Activated CD8-positive, alpha-beta memory T cell treated with anti-CD3 and anti-CD28 coated beads for 4 hours (primary cell): ENCODE data around the gene ELMO2.

Source experiments
- DNase-seq, 2 donors: peaks; one replicate each; pipeline ENCODE4 v3.0.0-alpha.2; 2020; ENCODE audit warnings: low read depth in 2 of 2

ELMO2 gene

DNA sequence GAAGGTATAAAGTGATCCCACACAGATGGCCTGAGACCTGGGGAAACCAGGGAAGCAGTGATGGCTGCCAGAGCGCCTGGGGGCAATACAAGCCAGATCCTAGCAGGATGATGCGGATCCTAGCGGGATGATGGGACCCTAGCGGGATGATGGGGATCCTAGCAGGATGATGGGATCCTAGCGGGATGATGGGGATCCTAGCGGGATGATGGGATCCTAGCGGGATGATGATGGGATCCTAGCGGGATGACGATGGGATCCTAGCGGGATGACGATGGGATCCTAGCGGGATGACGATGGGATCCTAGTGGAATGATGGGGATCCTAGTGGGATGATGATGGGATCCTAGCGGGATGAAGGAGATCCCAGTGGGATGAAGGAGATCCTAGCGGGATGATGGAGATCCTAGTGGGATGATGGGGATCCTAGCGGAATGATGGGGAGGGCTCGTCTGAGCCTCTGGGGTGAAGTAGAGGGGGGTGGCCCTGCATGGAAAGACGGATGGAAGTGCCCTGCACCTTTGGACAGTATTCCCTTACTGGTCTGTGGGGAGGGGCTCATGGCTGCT, 54.0 kb downstream of the ELMO2 start:
- DNase-seq = no peak

DNA sequence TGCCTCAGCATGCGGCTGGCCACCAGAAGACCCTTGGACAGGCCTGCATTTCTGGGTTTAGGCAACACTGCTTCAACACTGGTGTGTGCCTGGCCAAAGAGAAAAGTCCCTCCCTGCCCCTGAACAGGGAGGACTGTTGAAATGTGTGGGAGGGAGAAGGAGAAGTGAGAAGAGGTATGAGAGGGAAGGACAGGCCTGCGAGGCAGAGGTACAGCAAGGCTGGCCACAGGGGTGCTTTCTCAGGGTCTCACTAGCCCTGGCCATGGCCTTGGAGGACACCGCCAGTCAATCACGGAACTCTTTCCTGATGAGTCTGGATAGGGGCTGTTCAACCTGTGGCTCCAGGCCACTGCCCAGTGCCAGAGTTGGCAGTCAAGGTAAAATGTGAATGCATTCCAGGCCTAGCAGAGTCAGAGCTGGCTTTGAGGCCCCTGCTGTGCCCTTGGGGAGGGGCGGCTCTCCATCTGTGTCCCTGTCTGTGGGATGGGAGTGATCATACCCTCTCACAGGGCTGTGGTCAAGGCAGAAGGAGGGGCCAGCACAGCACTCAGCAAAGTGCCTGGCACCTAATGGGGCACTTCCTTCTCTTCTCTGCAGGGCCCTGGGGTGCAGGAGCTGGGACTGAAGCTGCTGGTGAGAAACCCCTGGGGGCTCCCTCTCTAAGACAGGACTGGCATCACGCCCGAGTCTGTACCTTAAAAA, 54.9 kb downstream of the ELMO2 start:
- no peak for DNase-seq

DNA sequence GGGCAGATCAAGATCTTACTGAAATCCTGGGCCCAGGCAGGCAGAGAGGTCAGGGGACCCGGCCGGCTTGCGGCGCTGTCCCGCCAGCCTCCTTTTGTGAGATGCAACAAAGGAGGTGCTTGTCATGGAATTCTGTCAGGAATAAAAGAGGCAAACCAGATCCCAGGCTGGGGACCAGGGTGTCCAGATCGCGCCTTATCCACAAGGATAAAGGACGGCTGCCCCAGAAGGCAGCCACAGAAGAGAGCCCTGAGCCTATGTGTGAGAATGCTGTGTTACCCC, 55.5 kb downstream of the ELMO2 start:
- DNase-seq = no peak

DNA sequence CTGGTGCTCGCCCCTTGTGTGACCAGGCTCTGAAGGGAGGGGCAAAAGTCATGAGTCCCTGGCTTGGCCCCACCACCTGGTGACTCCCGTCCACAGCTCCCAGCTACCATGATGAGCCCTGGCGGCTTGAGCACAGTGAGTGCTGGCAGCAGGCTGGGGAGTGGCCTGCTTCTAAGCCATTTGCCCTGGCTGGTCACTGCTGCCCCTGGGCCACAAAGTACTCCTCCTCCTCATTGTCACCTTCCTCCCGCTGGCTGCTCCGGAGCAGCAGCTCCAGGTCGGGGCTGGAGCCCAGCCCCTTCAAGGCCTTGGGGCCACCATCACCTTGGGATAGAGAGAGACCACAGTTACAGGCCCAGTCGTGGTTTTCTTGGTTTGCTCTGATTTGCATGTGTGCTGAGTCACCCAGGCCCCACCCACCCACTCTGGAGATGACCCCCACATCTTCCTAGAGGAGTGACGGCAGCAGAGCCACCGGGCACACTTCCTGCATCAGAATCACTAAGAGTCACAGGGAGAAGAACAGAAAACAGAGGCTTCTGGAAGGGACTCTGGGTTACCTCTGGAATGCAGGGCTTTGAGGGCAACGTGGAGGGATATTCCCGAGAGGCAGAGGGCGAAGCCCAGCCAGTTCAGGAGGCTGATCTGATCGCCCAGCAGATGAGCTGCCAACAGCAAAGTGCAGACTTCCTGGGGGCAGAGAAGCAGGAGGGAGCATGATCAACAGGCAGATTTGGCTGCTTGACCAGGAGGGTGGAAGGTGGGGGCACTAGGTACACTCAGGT, 56.0 kb downstream of the ELMO2 start:
- no peak for DNase-seq

DNA sequence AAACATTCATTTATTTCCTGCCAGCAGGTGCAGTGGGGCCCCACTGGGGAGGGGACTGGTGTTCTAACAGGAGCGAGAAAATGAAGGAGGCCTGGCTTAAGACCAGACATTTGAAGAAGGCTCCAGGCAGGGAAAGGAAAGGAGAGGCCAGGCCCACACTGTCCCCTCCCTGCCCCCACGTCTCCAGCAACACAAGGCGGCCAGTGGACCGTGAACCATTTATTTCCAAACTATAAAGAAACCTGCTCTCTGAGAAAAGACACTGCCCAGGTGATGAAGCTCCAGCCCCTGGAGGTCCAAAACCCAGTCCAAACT, 56.7 kb downstream of the ELMO2 start:
- DNase-seq = no peak

DNA sequence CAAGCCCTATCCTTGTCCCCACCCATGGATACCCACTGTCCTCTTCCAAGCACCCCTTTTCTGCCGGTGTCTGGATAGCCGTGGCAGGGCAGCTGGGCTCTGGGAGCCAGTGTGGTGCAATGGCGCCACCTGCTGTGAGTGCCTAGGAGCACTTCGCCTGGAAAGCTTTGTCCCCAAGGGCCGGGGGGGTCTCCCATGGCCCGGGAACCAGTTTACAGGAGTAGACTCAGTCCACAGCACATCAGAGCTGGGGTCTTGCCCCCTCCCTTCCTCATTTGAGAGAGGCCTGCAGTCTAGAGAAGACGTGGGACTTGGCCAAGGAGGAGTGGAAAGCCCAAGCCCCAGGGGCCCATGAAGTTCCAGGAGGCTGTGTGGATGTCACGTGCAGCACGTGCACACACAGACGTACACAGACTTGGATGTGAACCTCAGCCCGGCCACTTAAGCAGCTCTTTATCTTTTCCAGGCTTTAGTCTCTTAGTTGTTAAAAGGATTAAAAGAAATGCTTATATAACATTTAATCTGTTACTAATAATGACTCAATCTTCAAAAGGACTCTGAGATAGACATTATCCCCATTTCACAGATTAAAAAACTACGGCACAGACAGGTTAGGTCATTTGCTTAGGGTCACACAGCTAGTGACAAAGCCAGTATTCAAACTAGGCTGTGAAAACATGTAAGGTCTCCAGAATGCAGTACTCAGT, 57.2 kb downstream of the ELMO2 start:
- no peak for DNase-seq

DNA sequence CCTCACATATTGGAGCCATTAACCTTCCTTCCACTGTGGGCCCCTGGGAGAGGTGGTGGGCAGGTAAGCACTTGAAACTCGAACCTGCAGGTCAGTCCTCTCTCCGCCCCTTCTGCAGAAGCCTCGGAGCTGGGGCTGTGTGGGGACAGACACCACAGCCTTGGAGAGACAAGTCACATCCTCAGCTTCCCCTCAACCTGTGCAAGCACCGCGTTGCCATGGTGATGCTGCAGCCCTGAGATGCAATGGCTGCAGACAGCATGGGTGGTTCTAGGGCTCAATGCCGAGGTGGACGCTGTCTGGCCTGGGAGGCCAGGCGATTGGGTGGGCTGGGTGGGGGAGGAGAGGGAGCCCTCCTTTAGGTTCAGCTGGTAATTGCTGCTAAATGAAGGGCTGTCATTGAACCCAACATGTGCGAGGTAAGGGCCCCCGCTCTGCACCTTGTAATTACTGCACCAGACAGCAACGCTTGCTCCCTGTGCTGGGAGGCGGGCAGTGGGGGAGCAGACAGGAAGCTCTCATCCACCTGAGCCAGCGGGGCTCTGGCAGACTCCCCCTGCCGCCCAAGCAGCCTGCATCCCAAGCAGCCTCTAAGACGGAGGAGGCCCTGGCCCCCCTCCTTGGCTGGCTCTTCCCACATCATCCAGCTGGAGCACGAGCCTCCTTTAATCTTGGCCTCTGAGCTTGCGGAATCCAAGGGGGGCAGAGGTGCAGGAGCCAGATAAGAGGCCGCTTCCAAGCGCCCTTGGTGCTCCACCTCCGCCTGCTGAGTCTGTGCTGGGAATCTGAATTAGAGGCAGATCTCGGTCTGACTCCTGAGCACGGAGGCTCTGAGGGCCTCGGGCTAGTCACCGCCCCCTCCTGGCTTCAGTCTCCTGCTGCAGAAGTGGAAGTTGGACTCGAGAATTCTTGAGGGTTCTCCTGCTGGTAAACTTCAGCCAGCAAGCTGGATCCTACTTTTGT, 58.3 kb downstream of the ELMO2 start:
- DNase-seq = no peak

DNA sequence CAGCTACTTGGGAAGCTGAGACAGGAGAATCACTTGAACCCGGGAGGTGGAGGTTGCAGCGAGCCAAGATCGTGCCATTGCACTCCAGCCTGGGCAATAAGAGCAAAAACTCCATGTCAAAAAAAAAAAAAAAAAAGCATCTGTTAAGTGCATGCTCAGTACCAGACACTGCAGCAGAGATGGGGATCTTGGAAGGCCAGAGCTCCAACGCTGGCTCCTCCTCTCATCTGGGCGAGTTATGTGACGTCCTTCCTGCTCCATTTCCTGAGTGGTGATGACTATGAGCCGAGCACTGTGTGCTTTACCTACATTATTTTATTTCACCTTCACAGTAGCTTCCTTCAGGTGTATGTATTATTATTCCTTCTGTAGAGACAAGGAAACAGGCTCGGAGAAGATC, 59.6 kb downstream of the ELMO2 start:
- DNase-seq = no peak

DNA sequence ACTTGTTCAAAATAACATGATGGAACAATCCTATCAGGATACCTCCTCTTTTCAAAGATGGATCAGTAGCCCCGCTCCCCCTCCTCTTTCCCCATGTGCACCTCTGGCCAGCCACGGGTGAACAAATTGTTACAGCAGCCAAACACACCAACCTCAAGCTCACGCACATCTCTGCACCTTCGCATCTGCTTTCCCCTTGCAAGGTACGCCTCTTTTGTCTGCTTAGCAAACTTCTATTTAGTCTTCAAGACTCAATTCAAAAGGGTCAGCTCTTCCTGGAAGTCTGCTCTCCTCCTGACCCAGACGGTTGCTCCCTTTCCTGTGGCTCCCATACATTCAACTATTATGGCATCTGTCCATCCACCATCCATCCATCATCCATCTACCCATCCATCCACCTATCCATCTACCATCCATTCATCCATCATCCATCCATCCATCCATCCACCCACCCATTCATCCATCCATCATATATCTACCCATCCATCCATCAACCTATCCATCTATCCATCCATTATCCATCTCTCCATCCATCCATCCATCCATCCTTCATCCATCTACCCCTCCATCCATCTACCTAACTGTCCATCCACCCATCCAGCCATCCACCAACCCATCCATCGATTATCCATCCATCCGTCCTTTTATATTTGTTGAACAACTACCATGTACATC, 61.8 kb downstream of the ELMO2 start:
- DNase-seq = no peak

DNA sequence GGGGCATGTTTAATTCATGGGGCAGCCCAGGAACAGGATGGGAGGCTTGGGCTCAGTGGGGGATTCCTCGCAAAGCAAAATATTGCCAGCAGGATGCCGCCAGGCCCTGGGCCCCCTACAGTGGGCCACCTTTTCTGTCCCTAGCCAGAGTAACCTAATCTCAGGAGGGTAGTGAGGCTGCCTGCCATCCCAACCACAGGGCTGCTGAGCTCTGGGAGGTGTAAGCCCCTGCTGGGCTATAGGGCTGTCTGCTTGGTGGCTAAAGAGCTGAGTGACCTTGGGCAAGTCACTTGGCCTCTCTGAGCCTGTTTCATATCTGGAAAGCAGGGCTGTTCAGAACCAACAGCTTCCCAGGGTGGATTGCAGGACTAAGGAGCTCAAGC, 62.4 kb downstream of the ELMO2 start:
- no peak for DNase-seq

DNA sequence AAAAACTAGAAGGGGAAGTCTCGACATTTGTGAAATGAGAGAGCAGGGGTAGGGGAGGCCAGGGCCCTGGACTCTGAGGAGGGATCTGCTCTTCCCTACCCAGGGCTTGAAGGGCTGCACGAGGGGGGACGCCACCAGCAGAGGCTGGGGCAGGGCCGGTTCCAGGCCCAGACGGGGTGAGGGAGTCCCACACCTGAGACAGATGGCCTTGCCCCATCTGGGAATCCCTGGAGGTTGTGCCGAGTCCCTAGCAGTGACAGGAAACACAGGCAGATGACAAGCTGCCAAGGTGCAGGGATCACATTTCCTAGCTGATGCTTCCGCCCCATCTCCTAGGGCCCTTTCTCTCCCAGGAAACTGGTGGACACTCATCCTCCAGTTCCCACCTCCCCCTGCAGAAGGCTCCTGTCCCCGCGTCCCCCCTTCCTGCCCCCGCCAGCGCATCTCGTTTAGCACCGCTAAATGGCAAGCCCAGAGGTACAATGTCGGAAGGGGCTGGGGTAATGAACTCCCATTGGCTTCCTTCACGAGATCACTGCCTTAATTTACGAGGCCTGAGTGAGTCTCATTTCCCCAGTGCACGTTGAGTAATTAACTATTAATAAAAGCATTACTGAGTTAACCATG, 63.0 kb downstream of the ELMO2 start:
- no peak for DNase-seq

DNA sequence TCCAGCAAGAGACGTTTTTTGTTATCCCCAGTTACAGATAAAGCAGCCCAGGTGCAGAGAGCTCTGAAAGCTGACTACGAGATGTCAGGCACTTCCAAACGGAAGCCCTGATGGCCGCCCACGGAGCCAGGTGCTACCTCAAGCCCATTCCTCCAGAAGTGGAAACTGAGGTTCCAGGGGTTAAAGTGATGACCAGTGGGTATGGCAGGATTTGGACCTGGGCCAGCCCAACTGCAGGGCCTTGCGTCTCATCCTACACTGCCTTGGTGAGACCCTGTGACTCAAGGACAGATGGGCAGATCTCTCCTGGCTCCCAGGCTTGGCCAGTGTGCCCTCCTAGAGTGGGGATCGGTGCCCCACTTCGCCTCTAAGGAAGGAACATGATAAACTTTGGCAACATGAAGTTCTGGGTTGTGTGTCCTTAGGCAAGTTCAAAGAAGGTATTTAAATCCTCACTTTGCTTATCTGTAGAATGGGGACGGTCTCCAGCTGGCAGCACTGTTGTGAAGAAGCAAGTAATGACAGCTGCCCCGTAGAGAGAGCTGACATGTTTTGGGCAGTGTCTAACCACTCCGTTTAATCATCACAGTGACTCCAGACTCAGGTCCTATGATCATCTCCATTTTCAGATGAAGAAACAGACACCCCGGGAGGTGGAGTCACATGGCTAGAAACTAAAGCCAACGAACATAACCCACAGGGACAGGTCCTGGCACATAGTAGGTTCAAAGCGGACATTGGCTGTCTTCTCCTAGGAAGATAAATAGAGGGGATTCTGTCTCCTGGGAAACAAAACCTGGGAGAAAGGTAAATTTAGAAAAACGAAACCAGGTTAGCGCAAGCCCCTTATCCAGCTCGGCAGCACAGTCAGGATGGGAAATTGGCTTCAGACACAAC, 63.7 kb downstream of the ELMO2 start:
- DNase-seq = no peak

DNA sequence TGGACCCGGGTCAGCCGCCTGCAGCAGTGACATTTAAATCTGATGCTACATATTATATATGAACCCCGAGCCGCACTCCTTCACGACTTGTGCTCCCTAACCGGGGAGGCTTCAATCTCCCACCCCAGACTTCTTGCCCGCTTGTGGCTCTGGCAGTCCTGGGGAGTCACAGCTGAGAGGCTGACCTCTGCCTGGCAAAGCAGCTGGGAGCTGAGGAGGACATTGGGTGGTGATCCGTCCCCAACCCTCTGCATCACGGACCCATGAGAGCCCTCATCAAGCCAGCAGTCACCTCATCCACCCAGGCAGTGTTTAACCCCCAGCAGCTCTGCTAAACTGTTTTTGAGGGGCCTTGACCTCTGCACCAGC, 64.4 kb downstream of the ELMO2 start:
- DNase-seq = no peak

DNA sequence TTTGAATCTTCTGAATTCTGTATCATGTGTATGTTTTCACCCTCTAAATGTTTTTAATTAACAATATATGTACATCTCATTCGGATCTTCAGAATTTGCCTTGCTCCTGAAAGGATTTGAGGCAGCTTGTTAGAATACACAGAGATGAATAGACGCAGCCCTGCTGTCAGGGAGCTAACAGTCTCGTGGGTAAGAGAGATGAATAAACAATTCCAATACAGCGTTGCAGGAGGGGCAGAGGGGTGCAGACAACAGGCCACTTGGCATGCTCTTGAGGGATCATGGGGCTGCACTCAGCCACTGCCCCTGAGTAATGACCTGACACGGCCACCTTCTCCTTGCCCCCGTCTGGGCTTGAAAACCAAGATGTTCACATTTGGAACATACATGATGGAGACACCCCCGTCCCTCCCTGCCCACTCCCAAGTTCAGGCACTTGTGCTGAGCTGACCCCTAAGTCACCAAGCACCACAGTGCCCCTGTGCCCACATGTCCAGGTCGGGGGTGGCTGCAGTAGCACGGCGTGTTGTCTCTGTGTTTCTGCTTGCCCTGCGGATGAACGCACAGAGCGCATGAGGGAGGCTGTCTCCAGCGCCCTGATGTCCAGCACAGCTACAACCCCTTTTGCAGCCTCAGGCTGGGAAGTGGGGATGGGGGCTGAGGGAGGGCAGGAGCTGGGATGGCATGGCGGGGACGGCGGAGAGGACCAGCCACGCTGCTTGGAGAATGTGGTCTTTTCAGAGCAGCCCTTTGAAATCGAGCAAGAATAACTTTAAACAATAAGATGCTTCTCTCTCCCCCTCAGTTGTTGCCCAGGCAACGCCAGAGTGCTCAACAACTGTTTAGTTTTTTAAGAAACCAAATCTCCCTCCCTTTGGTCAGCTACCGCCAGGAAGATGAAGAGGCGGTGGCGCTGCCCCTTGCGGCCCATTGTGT, 65.1 kb downstream of the ELMO2 start:
- no peak for DNase-seq

DNA sequence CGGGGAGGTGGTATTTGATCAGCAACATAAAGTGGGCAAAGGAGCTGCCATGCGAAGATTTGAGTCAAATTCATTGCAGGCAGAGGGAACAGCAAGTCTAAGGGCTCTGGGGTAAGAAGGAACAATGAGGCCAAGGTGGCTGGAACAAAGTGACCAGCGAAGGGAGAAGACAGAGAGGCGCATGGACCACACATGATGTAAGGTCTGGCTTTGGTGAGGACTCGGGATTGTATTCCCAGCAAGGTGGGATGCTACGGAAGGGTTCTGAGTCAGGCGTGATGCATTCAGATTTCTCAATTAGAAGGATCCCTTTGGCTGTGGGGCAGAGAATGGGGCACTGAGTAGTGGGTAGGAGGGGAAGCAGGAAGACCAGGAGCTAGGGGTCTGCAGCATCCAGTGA, 67.4 kb downstream of the ELMO2 start:
- DNase-seq = no peak

DNA sequence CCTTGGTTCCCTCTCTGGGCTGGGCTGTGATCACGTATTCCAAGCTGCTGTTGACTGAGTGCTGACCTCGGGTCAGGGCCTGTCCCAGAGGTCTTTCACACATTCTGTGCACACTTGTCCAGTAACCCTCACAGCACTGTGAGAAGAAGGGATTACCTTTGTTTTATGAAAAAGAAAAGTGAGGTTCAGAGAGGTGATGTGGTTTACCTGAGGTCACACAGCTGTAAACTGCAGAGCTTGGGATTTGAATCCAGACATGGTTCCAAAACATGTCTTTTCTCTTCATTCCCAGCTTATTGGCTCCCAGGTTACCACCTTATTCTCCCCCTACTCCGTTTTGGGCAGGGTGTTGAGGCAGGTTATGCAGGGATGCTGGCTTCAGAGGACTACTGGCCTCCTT, 69.7 kb downstream of the ELMO2 start:
- no peak for DNase-seq

DNA sequence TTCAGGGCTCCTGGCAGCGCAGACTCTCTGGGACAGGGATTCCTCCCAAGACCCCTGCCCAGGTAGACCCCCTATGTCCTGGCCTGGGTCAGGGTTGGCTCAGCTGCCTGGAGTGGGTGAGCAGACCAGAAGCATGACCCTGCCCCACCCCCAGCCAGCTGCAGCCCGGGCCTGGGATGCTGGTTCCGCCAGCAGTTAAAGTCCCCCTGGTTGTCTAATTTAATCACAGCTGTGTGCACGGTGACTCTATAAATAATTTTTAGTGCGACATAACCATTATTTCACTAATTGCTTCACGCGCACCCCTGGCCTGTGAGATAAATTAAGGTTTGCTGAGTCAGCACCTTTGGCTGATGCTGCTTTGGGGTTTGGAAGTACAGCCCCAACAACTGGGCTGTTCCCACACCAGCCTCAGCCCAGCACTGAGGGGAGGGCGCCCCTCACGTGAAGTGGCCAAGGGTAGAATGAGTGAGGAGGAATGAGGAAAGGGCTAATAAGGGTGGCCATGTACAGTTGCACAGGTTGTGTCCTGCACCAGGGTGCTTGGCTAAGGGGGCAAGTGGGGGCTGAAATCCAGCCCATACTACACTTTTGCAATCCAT, 72.0 kb downstream of the ELMO2 start:
- no peak for DNase-seq
